ENCODE data around the gene CBX3.

DNA sequence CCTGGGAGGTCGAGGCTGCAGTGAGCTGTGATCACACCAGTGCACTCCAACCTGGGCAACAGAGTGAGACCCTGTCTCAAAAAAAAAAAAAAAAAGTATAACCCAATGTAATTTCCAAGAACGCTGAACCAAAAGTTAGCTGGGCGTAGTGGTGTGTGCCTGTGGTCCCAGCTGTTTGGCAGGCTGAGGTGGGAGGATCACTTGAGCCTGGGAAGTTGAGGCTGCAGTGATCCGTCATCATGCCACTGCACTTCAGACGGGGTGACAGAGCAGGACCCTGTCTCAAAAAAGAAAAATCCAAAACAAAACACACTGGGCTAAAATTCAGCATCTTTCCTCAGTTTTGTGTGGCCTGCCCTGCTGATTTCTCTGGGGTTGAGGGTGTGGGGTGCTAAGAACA is 22.1 kb upstream of the CBX3 start:
- TF ChIP-seq POLR2AphosphoS5 (IDR thresholded peaks at IDR 0.05) (no peak), POLR2A (IDR thresholded peaks at IDR 0.05; ENCODE audit: low read depth) (no peak), EP300 (IDR thresholded peaks at IDR 0.05) (no peak)
- TF ChIP-seq, protein P1, sequence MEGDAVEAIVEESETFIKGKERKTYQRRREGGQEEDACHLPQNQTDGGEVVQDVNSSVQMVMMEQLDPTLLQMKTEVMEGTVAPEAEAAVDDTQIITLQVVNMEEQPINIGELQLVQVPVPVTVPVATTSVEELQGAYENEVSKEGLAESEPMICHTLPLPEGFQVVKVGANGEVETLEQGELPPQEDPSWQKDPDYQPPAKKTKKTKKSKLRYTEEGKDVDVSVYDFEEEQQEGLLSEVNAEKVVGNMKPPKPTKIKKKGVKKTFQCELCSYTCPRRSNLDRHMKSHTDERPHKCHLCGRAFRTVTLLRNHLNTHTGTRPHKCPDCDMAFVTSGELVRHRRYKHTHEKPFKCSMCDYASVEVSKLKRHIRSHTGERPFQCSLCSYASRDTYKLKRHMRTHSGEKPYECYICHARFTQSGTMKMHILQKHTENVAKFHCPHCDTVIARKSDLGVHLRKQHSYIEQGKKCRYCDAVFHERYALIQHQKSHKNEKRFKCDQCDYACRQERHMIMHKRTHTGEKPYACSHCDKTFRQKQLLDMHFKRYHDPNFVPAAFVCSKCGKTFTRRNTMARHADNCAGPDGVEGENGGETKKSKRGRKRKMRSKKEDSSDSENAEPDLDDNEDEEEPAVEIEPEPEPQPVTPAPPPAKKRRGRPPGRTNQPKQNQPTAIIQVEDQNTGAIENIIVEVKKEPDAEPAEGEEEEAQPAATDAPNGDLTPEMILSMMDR (IDR thresholded peaks at IDR 0.05), result no peak

Measured in esophagus muscularis mucosa (tissue), 4 donors.